Liver (tissue), 3 donors: ENCODE measurements around the gene TXK.

ENCODE experiments used
- CTCF ChIP-seq: fragments of 150-350 bp; IDR thresholded peaks from 2 replicates; pipeline ENCODE4 v1.5.1; 2017; ENCODE audit warnings: improper control_type of control experiment, low read depth, low read length; ENCODE audit not compliant: missing input control
- EGR1 ChIP-seq, 2 donors: IDR thresholded peaks; 2 replicates each; pipeline ENCODE4 v1.6.1; 2016 to 2018; ENCODE audit warnings: antibody characterized with exemption in 2 of 2, low read depth in 2 of 2
- GABPA ChIP-seq, 2 donors: IDR thresholded peaks in 1 of 2; conservative IDR thresholded peaks in 1 of 2; 2 replicates each; pipeline ENCODE4 v1.6.1; 2016; ENCODE audit warnings: antibody characterized with exemption in 2 of 2, mild to moderate bottlenecking in 1 of 2, moderate library complexity in 1 of 2
- HNF4A ChIP-seq, 2 donors: conservative IDR thresholded peaks; 2 replicates each; pipeline ENCODE4 v1.6.1; 2016; ENCODE audit warnings: antibody characterized with exemption in 2 of 2, mild to moderate bottlenecking in 2 of 2
- JUND ChIP-seq, 2 donors: IDR thresholded peaks; 2 replicates each; pipeline ENCODE4 v1.6.1; 2016; ENCODE audit warnings: antibody characterized with exemption in 2 of 2
- MAX ChIP-seq: IDR thresholded peaks from 2 replicates; pipeline ENCODE4 v1.6.1; 2016; ENCODE audit warnings: antibody characterized with exemption
- NR2F2 ChIP-seq: IDR thresholded peaks from 2 replicates; pipeline ENCODE4 v1.6.1; 2016; ENCODE audit warnings: antibody characterized with exemption
- RAD21 ChIP-seq, 2 donors: IDR thresholded peaks; 2 replicates each; pipeline ENCODE4 v1.6.1; 2016; ENCODE audit warnings: antibody characterized with exemption in 2 of 2, mild to moderate bottlenecking in 2 of 2
- REST ChIP-seq: IDR thresholded peaks from 2 replicates; pipeline ENCODE4 v1.6.1; 2016; ENCODE audit warnings: antibody characterized with exemption, mild to moderate bottlenecking
- RXRA ChIP-seq, 2 donors: IDR thresholded peaks; 2 replicates each; pipeline ENCODE4 v1.6.1; 2017 to 2018; ENCODE audit warnings: antibody characterized with exemption in 2 of 2, mild to moderate bottlenecking in 1 of 2
- SP1 ChIP-seq: IDR thresholded peaks from 2 replicates; pipeline ENCODE4 v1.6.1; 2018; ENCODE audit warnings: antibody characterized with exemption, mild to moderate bottlenecking
- TAF1 ChIP-seq: conservative IDR thresholded peaks from 2 replicates; pipeline ENCODE4 v1.6.1; 2016; ENCODE audit warnings: antibody characterized with exemption, mild to moderate bottlenecking
- YY1 ChIP-seq: IDR thresholded peaks from 2 replicates; pipeline ENCODE4 v1.6.1; 2016; ENCODE audit warnings: antibody characterized with exemption, mild to moderate bottlenecking
- ZBTB33 ChIP-seq: IDR thresholded peaks from 2 replicates; pipeline ENCODE4 v1.6.1; 2016; ENCODE audit warnings: antibody characterized with exemption
- donor health status: healthy.
- donor health status: healthy.

- TF ChIP-seq CTCF (no peak), TAF1 (no peak), MAX (no peak), REST (no peak), SP1 (no peak), JUND (IDR thresholded peaks at IDR 0.05) (no peak), RAD21 (IDR thresholded peaks at IDR 0.05) (no peak), NR2F2 (no peak), ZBTB33 (no peak), RXRA (IDR thresholded peaks at IDR 0.05) (no peak), HNF4A (conservative IDR thresholded peaks at IDR 0.05) (no peak), GABPA (IDR thresholded peaks at IDR 0.05 in 1 of 2, conservative IDR thresholded peaks at IDR 0.05 in 1 of 2) (no peak), EGR1 (IDR thresholded peaks at IDR 0.05; ENCODE audit: low read depth in 2 of 2) (no peak), YY1 (no peak)
These were observed 111.8 kb downstream of the TXK start for GRCh38 chr4:48022192-48022799.
